ENCODE results near the gene CCDC50. TPM values are rescaled to one million over a fixed set of nuclear protein-coding genes. Genes with fewer than 3 reads are reported as not detected.

The CCDC50 gene
- total RNA-seq, 2 experiments from 2014 or later = 31.4 to 43.9 TPM

DNA sequence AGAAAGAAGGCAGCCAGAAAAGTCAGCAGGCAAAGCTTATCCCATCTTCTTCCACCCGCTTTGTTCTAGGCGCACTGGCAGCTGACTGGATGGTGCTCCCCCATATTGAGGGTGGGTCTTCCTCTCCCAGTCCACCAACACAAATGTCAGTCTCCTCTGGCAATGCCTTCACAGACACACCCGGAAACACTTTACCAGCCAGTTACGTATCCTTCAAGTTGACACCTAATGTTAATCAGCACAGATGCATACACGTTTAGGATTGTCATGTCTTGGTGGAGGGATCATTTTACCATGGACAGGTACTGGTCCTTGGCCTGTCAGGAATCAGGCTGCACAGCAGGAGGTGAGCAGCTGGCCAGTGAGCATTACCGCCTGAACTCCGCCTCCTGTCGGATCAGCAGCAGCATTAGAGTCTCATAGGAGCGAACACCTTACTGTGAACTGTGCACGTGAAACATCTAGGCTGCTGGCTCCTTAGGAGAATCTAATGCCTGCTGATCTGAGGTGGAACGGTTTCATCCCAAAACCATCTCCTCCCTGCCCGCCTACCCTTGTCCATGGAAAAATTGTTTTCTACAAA is 72.7 kb downstream of the CCDC50 start:
- CTCF ChIA-PET (ENCODE audit: unreplicated experiment) = no interaction called here
- H3K9me2 ChIP-seq (ENCODE audit: insufficient read depth, low read length) = no peaks in the 10 kb centered on the region

DNA sequence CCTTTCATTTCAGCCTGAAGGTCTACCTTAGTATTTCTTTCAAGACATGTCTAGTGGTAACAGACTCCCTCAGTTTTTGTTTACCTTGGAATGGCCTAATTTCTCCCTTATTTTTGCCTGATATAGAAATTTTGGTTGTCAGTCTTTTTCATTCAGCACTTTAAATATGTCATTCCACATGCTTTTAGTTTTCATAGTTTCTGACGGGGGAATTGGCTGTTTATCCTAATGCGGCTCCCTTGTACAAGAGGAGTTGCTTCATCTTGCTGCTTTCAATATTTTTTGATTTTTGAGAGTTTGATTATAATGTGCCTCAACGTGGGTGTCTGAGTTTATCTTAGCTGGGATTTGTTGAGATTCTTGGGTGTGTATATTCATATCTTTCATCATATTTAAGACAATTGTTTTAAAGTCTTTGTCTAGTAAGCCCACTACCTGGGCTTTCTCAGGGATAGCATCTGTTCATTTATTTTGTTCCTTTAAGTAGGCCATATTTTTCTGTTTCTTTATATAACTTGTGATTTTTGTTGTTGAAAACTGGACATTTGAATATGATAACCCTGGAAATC is 80.7 kb downstream of the CCDC50 start:
- Histone ChIP-seq H4K20me1 (ENCODE audit: insufficient read depth, low read length) (no peaks in the 10 kb centered on the region), H2AFZ (ENCODE audit: low read length) (no peak overlapping the region), H3K27ac (ENCODE audit: low read depth, low read length, poor library complexity, severe bottlenecking) (no peak overlapping the region), H3K9me3 (ENCODE audit: low read length) (peaks cover 14% of the 10 kb centered on the region; the same call in 1 of the 2 replicates), H3K36me3 (ENCODE audit: insufficient read depth, low read length) (no peaks in the 10 kb centered on the region), H3K9me2 (ENCODE audit: insufficient read depth, low read length) (no peaks in the 10 kb centered on the region), H3K4me2 (ENCODE audit: low read length) (no peak overlapping the region), H3K79me2 (ENCODE audit: insufficient read depth, low read depth, low read length) (no peaks in the 10 kb centered on the region), H3K4me1 (ENCODE audit: insufficient read depth, low read length, poor library complexity, severe bottlenecking) (no peaks in the 10 kb centered on the region), H3K4me3 (ENCODE audit: low read depth, low read length, poor library complexity, severe bottlenecking) (no peak overlapping the region)
- intact Hi-C loops (cut with micrococcal nuclease; ENCODE audit: unreplicated experiment) = loop anchor here (10.0 kb wide), 1 partner anchor 525 kb away; no protein-coding TSS in a partner anchor
- TF ChIP-seq, protein P1, sequence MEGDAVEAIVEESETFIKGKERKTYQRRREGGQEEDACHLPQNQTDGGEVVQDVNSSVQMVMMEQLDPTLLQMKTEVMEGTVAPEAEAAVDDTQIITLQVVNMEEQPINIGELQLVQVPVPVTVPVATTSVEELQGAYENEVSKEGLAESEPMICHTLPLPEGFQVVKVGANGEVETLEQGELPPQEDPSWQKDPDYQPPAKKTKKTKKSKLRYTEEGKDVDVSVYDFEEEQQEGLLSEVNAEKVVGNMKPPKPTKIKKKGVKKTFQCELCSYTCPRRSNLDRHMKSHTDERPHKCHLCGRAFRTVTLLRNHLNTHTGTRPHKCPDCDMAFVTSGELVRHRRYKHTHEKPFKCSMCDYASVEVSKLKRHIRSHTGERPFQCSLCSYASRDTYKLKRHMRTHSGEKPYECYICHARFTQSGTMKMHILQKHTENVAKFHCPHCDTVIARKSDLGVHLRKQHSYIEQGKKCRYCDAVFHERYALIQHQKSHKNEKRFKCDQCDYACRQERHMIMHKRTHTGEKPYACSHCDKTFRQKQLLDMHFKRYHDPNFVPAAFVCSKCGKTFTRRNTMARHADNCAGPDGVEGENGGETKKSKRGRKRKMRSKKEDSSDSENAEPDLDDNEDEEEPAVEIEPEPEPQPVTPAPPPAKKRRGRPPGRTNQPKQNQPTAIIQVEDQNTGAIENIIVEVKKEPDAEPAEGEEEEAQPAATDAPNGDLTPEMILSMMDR (conservative IDR thresholded peaks at IDR 0.05; ENCODE audit: low read length) = no peak
- no peak for TF ChIP-seq EZH2phosphoT487 (IDR thresholded peaks at IDR 0.05; ENCODE audit: borderline replicate concordance, low read depth, low read length)
- no TSS peak for BruUV-seq (replicated peaks)
- ChIA-PET CTCF (ENCODE audit: unreplicated experiment) (no interaction called here), POLR2A (interaction anchor here (0.6 kb wide), 1 partner anchor 174 kb away, joined by 3 read pairs; no protein-coding TSS in a partner anchor)
- no peak for DNase-seq (ENCODE audit: low spot score)

More for the DNA sequence above, 72.7 kb downstream of the CCDC50 start:
- POLR2A ChIA-PET = no interaction called here
- intact Hi-C loops (cut with micrococcal nuclease; ENCODE audit: unreplicated experiment) = loop anchor here (10.0 kb wide), 1 partner anchor 517 kb away; no protein-coding TSS in a partner anchor
- no TSS peak for BruUV-seq (replicated peaks)
- H3K4me1 ChIP-seq (ENCODE audit: insufficient read depth, low read length, poor library complexity, severe bottlenecking) = no peaks in the 10 kb centered on the region
- H2AFZ ChIP-seq (ENCODE audit: low read length) = no peak overlapping the region
- no peak for DNase-seq (ENCODE audit: low spot score)
- H3K4me3 ChIP-seq (ENCODE audit: low read depth, low read length, poor library complexity, severe bottlenecking) = no peak overlapping the region
- no peaks in the 10 kb centered on the region for H4K20me1 ChIP-seq (ENCODE audit: insufficient read depth, low read length)
- H3K9me3 ChIP-seq (ENCODE audit: low read length) = no peaks in the 10 kb centered on the region
- no peak overlapping the region for H3K4me2 ChIP-seq (ENCODE audit: low read length)
- no peak overlapping the region for H3K27ac ChIP-seq (ENCODE audit: low read depth, low read length, poor library complexity, severe bottlenecking)
- no peaks in the 10 kb centered on the region for H3K79me2 ChIP-seq (ENCODE audit: insufficient read depth, low read depth, low read length)
- H3K36me3 ChIP-seq (ENCODE audit: insufficient read depth, low read length) = 0 out of 2 replicates have a peak, but pooled peaks cover under 1% of the 10 kb centered on the region
- TF ChIP-seq, protein P1 (conservative IDR thresholded peaks at IDR 0.05; ENCODE audit: low read length) = no peak
- TF ChIP-seq EZH2phosphoT487 (IDR thresholded peaks at IDR 0.05; ENCODE audit: borderline replicate concordance, low read depth, low read length) = no peak

DNA sequence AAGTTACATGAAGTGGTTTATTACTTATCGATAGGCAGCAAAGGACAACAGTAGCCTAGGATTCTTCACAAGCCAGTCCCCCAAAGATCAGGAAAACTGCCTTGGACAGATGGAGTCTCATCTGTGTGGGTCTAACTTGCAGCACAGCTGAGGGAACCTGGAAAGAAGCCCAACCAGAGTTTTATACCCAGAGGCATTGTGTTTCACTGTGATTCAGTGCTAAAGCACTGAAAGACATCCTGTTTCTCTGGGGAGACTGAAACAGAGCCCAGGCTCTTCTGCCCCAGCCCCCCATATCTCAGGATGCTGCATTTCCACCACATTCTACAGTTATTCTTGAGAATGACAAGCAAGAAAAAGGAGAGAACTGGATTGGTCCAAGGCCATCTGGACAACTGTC is 83.6 kb downstream of the CCDC50 start:
- no peak overlapping the region for H2AFZ ChIP-seq (ENCODE audit: low read length)
- intact Hi-C loops (cut with micrococcal nuclease; ENCODE audit: unreplicated experiment) = no loop called here
- H3K4me2 ChIP-seq (ENCODE audit: low read length) = no peak overlapping the region
- peaks cover 14% of the 10 kb centered on the region; the same call in 1 of the 2 replicates for H3K9me3 ChIP-seq (ENCODE audit: low read length)
- BruUV-seq (replicated peaks) = no TSS peak
- ChIA-PET CTCF (ENCODE audit: unreplicated experiment) (no interaction called here), POLR2A (no interaction called here)
- no peak for DNase-seq (ENCODE audit: low spot score)
- H4K20me1 ChIP-seq (ENCODE audit: insufficient read depth, low read length) = no peaks in the 10 kb centered on the region
- no peaks in the 10 kb centered on the region for H3K9me2 ChIP-seq (ENCODE audit: insufficient read depth, low read length)
- H3K4me1 ChIP-seq (ENCODE audit: insufficient read depth, low read length, poor library complexity, severe bottlenecking) = no peaks in the 10 kb centered on the region
- no peaks in the 10 kb centered on the region for H3K79me2 ChIP-seq (ENCODE audit: insufficient read depth, low read depth, low read length)
- H3K36me3 ChIP-seq (ENCODE audit: insufficient read depth, low read length) = no peaks in the 10 kb centered on the region
- no peak overlapping the region for H3K27ac ChIP-seq (ENCODE audit: low read depth, low read length, poor library complexity, severe bottlenecking)
- TF ChIP-seq EZH2phosphoT487 (IDR thresholded peaks at IDR 0.05; ENCODE audit: borderline replicate concordance, low read depth, low read length) = no peak
- TF ChIP-seq, protein P1 (conservative IDR thresholded peaks at IDR 0.05; ENCODE audit: low read length) = no peak
- no peak overlapping the region for H3K4me3 ChIP-seq (ENCODE audit: low read depth, low read length, poor library complexity, severe bottlenecking)
